Measurements from ENCODE around the gene IRF4. TPM values are rescaled to one million over a fixed set of nuclear protein-coding genes. Genes with fewer than 3 reads are reported as not detected.

IRF4 gene
- total RNA-seq, 1 experiment from 2014 or later, result 0.72 TPM

- Histone ChIP-seq H3K27me3 (ENCODE audit: control insufficient read depth, insufficient read depth, low read length) (peaks cover 9% of the 10 kb centered on the region; the same call in 1 of the 2 replicates), H3K36me3 (ENCODE audit: control insufficient read depth, insufficient read depth, low read length) (no peaks in the 10 kb centered on the region), H3K4me1 (ENCODE audit: control insufficient read depth, insufficient read depth, low read length) (no peaks in the 10 kb centered on the region), H3K27ac (ENCODE audit: low read length) (no peak overlapping the region), H3K4me3 (ENCODE audit: low read depth in 2 of 2, low read length in 2 of 2) (no peak overlapping the region), H3K9me3 (ENCODE audit: control insufficient read depth, insufficient read depth, low read depth, low read length) (no peaks in the 10 kb centered on the region)
- POLR2A ChIA-PET, result no interaction called here
- no TSS peak for BruUV-seq (replicated peaks)
- TF ChIP-seq TCF7L2 (IDR thresholded peaks at IDR 0.05; ENCODE audit: low read depth, low read length), result no peak
- TF ChIP-seq CTCF (IDR thresholded peaks at IDR 0.05), result no peak
- no peak for TF ChIP-seq SIN3A (IDR thresholded peaks at IDR 0.05; ENCODE audit: borderline replicate concordance, insufficient read depth, low read depth, low read length)
- no peak for TF ChIP-seq POLR2AphosphoS5 (IDR thresholded peaks at IDR 0.05; ENCODE audit: low read depth, low read length)
- TF ChIP-seq, protein P1, sequence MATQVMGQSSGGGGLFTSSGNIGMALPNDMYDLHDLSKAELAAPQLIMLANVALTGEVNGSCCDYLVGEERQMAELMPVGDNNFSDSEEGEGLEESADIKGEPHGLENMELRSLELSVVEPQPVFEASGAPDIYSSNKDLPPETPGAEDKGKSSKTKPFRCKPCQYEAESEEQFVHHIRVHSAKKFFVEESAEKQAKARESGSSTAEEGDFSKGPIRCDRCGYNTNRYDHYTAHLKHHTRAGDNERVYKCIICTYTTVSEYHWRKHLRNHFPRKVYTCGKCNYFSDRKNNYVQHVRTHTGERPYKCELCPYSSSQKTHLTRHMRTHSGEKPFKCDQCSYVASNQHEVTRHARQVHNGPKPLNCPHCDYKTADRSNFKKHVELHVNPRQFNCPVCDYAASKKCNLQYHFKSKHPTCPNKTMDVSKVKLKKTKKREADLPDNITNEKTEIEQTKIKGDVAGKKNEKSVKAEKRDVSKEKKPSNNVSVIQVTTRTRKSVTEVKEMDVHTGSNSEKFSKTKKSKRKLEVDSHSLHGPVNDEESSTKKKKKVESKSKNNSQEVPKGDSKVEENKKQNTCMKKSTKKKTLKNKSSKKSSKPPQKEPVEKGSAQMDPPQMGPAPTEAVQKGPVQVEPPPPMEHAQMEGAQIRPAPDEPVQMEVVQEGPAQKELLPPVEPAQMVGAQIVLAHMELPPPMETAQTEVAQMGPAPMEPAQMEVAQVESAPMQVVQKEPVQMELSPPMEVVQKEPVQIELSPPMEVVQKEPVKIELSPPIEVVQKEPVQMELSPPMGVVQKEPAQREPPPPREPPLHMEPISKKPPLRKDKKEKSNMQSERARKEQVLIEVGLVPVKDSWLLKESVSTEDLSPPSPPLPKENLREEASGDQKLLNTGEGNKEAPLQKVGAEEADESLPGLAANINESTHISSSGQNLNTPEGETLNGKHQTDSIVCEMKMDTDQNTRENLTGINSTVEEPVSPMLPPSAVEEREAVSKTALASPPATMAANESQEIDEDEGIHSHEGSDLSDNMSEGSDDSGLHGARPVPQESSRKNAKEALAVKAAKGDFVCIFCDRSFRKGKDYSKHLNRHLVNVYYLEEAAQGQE (IDR thresholded peaks at IDR 0.05; ENCODE audit: insufficient read depth in 1 of 2, low read depth in 2 of 2, low read length in 1 of 2), result no peak
- CTCF ChIA-PET, result no interaction called here
- in situ Hi-C loops (cut with HindIII; ENCODE audit: low pct_unique_long_range_greater_than_20kb, low sequenced_read_pairs), result no loop called here
- intact Hi-C loops (cut with micrococcal nuclease; ENCODE audit: unreplicated experiment), result no loop called here
- no peak for DNase-seq (ENCODE audit: low read depth, low spot score)
- ATAC-seq, result no peak
Observed at GRCh38 chr6:411402-412145, 20.0 kb downstream of the IRF4 start.

GRCh38 chr6:412146-412886, 20.8 kb downstream of the IRF4 start:
- ATAC-seq, result no peak
- POLR2A ChIA-PET, result no interaction called here
- no TSS peak for BruUV-seq (replicated peaks)
- no peaks in the 10 kb centered on the region for H3K36me3 ChIP-seq (ENCODE audit: control insufficient read depth, insufficient read depth, low read length)
- no peaks in the 10 kb centered on the region for H3K9me3 ChIP-seq (ENCODE audit: control insufficient read depth, insufficient read depth, low read depth, low read length)
- H3K27me3 ChIP-seq (ENCODE audit: control insufficient read depth, insufficient read depth, low read length), result peaks cover 9% of the 10 kb centered on the region; the same call in 1 of the 2 replicates
- intact Hi-C loops (cut with micrococcal nuclease; ENCODE audit: unreplicated experiment), result no loop called here
- TF ChIP-seq SIN3A (IDR thresholded peaks at IDR 0.05; ENCODE audit: borderline replicate concordance, insufficient read depth, low read depth, low read length) (no peak), CTCF (IDR thresholded peaks at IDR 0.05) (no peak), POLR2AphosphoS5 (IDR thresholded peaks at IDR 0.05; ENCODE audit: low read depth, low read length) (no peak), TCF7L2 (IDR thresholded peaks at IDR 0.05; ENCODE audit: low read depth, low read length) (no peak)
- TF ChIP-seq, protein P1 (IDR thresholded peaks at IDR 0.05; ENCODE audit: insufficient read depth in 1 of 2, low read depth in 2 of 2, low read length in 1 of 2), result no peak
- no peak overlapping the region for H3K4me3 ChIP-seq (ENCODE audit: low read depth in 2 of 2, low read length in 2 of 2)
- CTCF ChIA-PET, result no interaction called here
- in situ Hi-C loops (cut with HindIII; ENCODE audit: low pct_unique_long_range_greater_than_20kb, low sequenced_read_pairs), result no loop called here
- no peak overlapping the region for H3K27ac ChIP-seq (ENCODE audit: low read length)
- no peaks in the 10 kb centered on the region for H3K4me1 ChIP-seq (ENCODE audit: control insufficient read depth, insufficient read depth, low read length)
- no peak for DNase-seq (ENCODE audit: low read depth, low spot score)

Measured in Panc1 (cell line).